Measurements from ENCODE around the gene UBE2R2.
A peak's percentile ranks its signal among the peaks of the same experiment; 100 is the strongest.
"Not testable (repeated sequence)": the region's sequence is repeated elsewhere in the genome, so short reads cannot be mapped to it uniquely, and the experiment has no call there.

UBE2R2 gene

GRCh38 chr9:33799928-33800704, 16.8 kb upstream of the UBE2R2 start:
- no peak for DNase-seq

- no peak for DNase-seq
These were observed 16.1 kb upstream of the UBE2R2 start for GRCh38 chr9:33800886-33801285.

GRCh38 chr9:33801943-33802500, 14.9 kb upstream of the UBE2R2 start:
- not testable (repeated sequence) for DNase-seq

- DNase-seq = not testable (repeated sequence)
These were observed 12.8 kb upstream of the UBE2R2 start for GRCh38 chr9:33804196-33804595.

GRCh38 chr9:33807156-33807555, 9.8 kb upstream of the UBE2R2 start:
- DNase-seq = not testable (repeated sequence)

- DNase-seq = not testable (repeated sequence)
These were observed 8.0 kb upstream of the UBE2R2 start for GRCh38 chr9:33808979-33809322.

GRCh38 chr9:33809506-33809905, 7.5 kb upstream of the UBE2R2 start:
- DNase-seq = no peak

- DNase-seq = peak; percentile 8 to 58
These were observed 3.0 kb upstream of the UBE2R2 start for GRCh38 chr9:33813712-33814641.

GRCh38 chr9:33815781-33816180, 1.2 kb upstream of the UBE2R2 start:
- DNase-seq = no peak

- DNase-seq = peak; percentile 52 to 60
These were observed 587 bp downstream of the UBE2R2 start for GRCh38 chr9:33817327-33818166.

GRCh38 chr9:33818167-33818846, 1.3 kb downstream of the UBE2R2 start:
- DNase-seq = no peak

GRCh38 chr9:33818847-33819500, 2.0 kb downstream of the UBE2R2 start:
- DNase-seq = no peak

GRCh38 chr9:33820231-33820745, 3.3 kb downstream of the UBE2R2 start:
- DNase-seq = no peak

- no peak for DNase-seq
These were observed 6.8 kb downstream of the UBE2R2 start for GRCh38 chr9:33823801-33824200.

GRCh38 chr9:33827285-33827684, 10.3 kb downstream of the UBE2R2 start:
- DNase-seq = not testable (repeated sequence)

GRCh38 chr9:33829641-33830230, 12.8 kb downstream of the UBE2R2 start:
- not testable (repeated sequence) for DNase-seq

GRCh38 chr9:33835625-33836260, 18.8 kb downstream of the UBE2R2 start:
- no peak for DNase-seq

GRCh38 chr9:33836261-33836660, 19.3 kb downstream of the UBE2R2 start:
- DNase-seq = not testable (repeated sequence)

- DNase-seq = no peak
These were observed 20.2 kb downstream of the UBE2R2 start for GRCh38 chr9:33837138-33837537.

- DNase-seq = no peak
These were observed 23.4 kb downstream of the UBE2R2 start for GRCh38 chr9:33840381-33840780.
